ENCODE measurements around the gene LIFR.

Gene LIFR

DNA sequence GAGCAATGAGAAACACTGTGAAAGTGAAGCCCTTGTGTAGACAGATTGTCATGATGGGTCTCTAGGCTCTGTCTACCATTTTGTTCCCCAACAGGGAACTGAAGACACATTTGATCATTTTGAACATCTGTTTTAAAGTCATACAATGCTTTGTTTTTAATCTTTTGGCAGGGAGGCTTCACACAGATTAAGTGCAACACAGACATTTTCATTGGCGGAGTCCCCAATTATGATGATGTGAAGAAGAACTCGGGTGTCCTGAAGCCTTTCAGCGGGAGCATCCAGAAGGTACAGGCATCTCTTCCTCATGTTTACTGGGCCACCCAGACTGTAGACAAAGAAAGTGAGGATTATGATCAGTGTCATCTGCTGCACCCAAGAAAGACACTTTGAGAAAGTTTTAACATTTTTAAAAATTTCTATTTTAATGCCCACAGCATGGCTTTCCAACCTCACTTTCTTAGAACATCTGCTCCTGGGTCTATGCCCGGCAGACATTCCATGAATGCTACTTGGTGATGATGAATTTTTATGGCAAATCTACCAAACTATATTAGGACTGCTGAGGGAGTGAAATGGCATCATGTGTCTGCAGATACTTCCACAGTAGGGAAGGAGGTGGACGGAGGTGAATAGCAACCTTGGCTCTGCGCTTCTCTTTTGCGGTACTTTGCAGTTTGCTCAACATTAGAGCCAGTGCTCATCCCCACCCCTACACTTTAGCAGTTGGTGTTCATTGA is 121.3 kb downstream of the LIFR start:
- TF ChIP-seq ZFX (IDR thresholded peaks at IDR 0.05; ENCODE audit: borderline replicate concordance), result no peak
- TF ChIP-seq CTCF (IDR thresholded peaks at IDR 0.05), result no peak
- H3K27ac ChIP-seq, result no peak overlapping the region

DNA sequence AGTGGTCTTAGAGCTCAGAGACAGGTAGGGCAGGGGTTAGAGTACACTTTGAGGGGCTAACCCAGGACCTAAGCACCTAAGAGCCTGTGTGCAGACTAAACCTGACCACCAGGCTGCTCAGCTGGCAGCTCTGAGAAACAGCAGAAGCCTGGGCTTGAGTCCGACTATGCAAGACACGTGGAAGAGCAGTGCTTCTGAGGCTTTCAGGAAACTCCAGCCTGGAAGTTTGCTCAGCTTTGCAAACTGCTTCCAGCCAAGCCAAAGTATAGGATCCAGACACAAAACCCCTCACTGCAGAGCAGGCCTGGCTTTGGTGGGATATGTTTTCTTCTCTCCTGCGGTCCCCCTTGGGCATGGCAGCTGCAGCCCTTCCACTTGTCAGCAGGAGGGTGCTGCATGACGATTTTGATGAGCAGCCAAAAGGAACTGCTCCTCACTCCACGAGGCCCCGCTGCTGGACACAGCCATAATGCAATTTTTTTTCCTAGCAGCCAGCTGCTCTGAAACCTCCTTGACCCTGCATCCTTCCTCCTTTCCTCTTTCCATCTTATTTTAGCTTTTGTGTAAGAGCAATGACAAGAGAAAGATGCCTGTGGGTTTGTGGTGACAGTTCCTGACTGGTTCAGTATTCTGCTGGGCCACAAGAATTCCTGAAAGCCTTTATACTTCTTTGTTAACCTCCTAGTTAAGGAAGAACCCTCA is 123.1 kb downstream of the LIFR start:
- TF ChIP-seq ZFX (IDR thresholded peaks at IDR 0.05; ENCODE audit: borderline replicate concordance), result no peak
- no peak for TF ChIP-seq CTCF (IDR thresholded peaks at IDR 0.05)
- H3K27ac ChIP-seq, result no peak overlapping the region

DNA sequence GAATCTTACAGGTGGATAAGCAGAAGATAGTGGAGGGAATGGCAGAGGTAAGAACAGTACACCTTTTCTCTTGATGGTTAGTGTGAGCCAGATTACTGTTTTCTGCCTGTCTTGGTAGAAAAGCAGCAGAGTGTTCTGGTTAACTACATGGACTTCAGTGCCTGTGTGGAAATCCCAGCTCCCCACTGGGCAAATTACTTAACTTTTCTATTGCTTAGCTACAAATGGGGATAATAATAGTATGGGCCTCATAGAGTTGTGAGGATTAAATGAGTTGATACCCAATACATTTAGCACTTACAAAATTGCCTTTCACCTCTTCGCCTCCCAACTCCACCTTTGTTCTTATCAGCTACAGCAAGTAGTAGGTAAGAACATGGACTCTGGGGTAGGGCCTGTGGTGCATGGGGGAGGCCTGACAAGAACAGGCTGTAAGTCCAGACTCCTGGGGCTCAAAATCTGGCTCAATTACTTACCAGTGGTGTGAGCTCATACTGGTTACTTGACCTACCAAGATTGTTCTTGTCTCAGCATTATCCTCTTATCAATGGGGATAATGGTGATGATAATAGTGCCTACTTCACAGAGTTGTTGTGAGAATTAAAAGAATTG is 125.1 kb downstream of the LIFR start:
- H3K27ac ChIP-seq, result no peak overlapping the region
- TF ChIP-seq CTCF (IDR thresholded peaks at IDR 0.05) (no peak), ZFX (IDR thresholded peaks at IDR 0.05; ENCODE audit: borderline replicate concordance) (no peak)

- TF ChIP-seq ZFX (IDR thresholded peaks at IDR 0.05; ENCODE audit: borderline replicate concordance) (no peak), CTCF (IDR thresholded peaks at IDR 0.05) (no peak)
- H3K27ac ChIP-seq, result no peak overlapping the region
These were observed 129.2 kb downstream of the LIFR start for GRCh38 chr5:38426986-38427950.

DNA sequence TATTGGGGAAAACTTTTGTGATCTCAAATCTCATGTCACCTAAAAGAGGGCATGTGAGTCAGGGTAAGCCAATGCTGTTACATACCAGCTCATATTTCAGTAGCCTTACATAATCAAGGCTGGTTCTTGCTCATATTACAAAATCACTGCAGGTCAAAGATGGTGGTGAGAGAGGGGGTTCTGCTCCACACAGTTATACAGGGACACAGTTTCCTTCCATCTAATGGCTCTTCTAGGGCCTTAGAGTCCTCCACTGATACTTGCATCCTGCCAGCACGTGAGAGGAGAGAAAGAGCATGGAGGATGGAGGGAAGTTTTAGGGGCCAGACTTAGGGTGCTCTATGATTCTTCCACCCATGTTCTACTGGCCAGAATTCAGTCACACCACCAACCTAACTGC is 130.0 kb downstream of the LIFR start:
- H3K27ac ChIP-seq, result no peak overlapping the region

More for the DNA sequence above, 130.0 kb downstream of the LIFR start:
- no peak for TF ChIP-seq CTCF (IDR thresholded peaks at IDR 0.05)
- TF ChIP-seq ZFX (IDR thresholded peaks at IDR 0.05; ENCODE audit: borderline replicate concordance), result no peak

All from 22Rv1 (cell line).